GM23338 (cell line): ENCODE results near the gene TNPO1.

Experiments
- CREB1 ChIP-seq: fragments of 250-450 bp; sonication (Bioruptor Pico); IDR thresholded peaks from 2 replicates; pipeline ENCODE4 v1.5.0; 2020; ENCODE audit warnings: low read depth, mild to moderate bottlenecking, moderate library complexity
- EZH2 ChIP-seq: fragments of 200-600 bp; sonication (generic); IDR thresholded peaks from one replicate; pipeline ENCODE4 v1.8.0; 2017; ENCODE audit warnings: antibody characterized with exemption, mild to moderate bottlenecking, low read depth; ENCODE audit not compliant: unreplicated experiment
- EZH2phosphoT487 ChIP-seq: fragments of 200-600 bp; sonication (generic); IDR thresholded peaks from one replicate; pipeline ENCODE4 v1.8.1; 2018; ENCODE audit warnings: antibody characterized with exemption; ENCODE audit not compliant: unreplicated experiment
- JUNB ChIP-seq: IDR thresholded peaks from one replicate; pipeline ENCODE4 v1.6.1; 2016; ENCODE audit warnings: antibody characterized with exemption; ENCODE audit not compliant: unreplicated experiment
- NANOG ChIP-seq: IDR thresholded peaks from 2 replicates; pipeline ENCODE4 v1.6.1; 2016; ENCODE audit warnings: antibody characterized with exemption, borderline replicate concordance
- POLR2AphosphoS5 ChIP-seq: IDR thresholded peaks from 2 replicates; pipeline ENCODE4 v1.6.1; 2016; ENCODE audit warnings: antibody characterized with exemption, low read depth
- ZNF114 ChIP-seq: fragments of 250-450 bp; sonication (Bioruptor Pico); IDR thresholded peaks from 2 replicates; pipeline ENCODE4 v1.5.0; 2020; ENCODE audit warnings: mild to moderate bottlenecking, moderate library complexity
- TF ChIP-seq, protein P1 (sequence below), 2 experiments: fragments of 200-600 bp in 1 of 2; sonication (generic) in 1 of 2; conservative IDR thresholded peaks; 2 replicates each; pipeline versions ENCODE4 v1.5.1 to v1.6.1; 2016 to 2017; ENCODE audit warnings: antibody characterized with exemption in 2 of 2, low read depth in 2 of 2, mild to moderate bottlenecking in 2 of 2, moderate library complexity in 1 of 2
- TF ChIP-seq, protein P2 (sequence below): IDR thresholded peaks from one replicate; pipeline ENCODE4 v1.6.1; 2018; ENCODE audit warnings: antibody characterized with exemption; ENCODE audit not compliant: unreplicated experiment
- TF ChIP-seq, protein P3 (sequence below): fragments of 250-450 bp; sonication (Bioruptor Pico); IDR thresholded peaks from 2 replicates; pipeline ENCODE4 v1.5.0; 2020; ENCODE audit warnings: mild to moderate bottlenecking, moderate library complexity
- TF ChIP-seq, protein P4 (sequence below): IDR thresholded peaks from 2 replicates; pipeline ENCODE4 v1.6.1; 2016; ENCODE audit warnings: antibody characterized with exemption

DNA sequence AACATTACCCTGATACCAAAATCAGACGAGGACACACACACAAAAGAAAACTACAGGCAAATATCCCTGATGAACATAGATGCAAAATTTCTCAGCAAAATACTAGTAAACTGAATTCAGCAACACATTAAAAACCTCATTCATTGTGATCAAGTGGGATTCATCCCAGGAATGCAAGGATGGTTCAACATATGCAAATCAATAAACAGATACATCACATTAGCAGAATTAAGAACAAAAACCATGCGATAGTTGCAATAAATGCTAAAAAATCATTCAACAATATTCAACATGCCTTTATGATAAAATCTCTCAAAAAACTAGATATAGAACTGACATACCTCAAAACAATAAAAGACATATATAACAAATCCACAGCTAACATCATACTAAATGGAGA is 36.9 kb upstream of the TNPO1 start:
- TF ChIP-seq, protein P1, sequence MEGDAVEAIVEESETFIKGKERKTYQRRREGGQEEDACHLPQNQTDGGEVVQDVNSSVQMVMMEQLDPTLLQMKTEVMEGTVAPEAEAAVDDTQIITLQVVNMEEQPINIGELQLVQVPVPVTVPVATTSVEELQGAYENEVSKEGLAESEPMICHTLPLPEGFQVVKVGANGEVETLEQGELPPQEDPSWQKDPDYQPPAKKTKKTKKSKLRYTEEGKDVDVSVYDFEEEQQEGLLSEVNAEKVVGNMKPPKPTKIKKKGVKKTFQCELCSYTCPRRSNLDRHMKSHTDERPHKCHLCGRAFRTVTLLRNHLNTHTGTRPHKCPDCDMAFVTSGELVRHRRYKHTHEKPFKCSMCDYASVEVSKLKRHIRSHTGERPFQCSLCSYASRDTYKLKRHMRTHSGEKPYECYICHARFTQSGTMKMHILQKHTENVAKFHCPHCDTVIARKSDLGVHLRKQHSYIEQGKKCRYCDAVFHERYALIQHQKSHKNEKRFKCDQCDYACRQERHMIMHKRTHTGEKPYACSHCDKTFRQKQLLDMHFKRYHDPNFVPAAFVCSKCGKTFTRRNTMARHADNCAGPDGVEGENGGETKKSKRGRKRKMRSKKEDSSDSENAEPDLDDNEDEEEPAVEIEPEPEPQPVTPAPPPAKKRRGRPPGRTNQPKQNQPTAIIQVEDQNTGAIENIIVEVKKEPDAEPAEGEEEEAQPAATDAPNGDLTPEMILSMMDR (conservative IDR thresholded peaks at IDR 0.05; ENCODE audit: low read depth in 2 of 2) = no peak
- TF ChIP-seq EZH2 (no peak), EZH2phosphoT487 (no peak), NANOG (no peak), POLR2AphosphoS5 (no peak), JUNB (no peak), CREB1 (CRISPR knock-in tag) (no peak), ZNF114 (CRISPR knock-in tag) (no peak)
- TF ChIP-seq, protein P2, sequence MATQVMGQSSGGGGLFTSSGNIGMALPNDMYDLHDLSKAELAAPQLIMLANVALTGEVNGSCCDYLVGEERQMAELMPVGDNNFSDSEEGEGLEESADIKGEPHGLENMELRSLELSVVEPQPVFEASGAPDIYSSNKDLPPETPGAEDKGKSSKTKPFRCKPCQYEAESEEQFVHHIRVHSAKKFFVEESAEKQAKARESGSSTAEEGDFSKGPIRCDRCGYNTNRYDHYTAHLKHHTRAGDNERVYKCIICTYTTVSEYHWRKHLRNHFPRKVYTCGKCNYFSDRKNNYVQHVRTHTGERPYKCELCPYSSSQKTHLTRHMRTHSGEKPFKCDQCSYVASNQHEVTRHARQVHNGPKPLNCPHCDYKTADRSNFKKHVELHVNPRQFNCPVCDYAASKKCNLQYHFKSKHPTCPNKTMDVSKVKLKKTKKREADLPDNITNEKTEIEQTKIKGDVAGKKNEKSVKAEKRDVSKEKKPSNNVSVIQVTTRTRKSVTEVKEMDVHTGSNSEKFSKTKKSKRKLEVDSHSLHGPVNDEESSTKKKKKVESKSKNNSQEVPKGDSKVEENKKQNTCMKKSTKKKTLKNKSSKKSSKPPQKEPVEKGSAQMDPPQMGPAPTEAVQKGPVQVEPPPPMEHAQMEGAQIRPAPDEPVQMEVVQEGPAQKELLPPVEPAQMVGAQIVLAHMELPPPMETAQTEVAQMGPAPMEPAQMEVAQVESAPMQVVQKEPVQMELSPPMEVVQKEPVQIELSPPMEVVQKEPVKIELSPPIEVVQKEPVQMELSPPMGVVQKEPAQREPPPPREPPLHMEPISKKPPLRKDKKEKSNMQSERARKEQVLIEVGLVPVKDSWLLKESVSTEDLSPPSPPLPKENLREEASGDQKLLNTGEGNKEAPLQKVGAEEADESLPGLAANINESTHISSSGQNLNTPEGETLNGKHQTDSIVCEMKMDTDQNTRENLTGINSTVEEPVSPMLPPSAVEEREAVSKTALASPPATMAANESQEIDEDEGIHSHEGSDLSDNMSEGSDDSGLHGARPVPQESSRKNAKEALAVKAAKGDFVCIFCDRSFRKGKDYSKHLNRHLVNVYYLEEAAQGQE = no peak
- TF ChIP-seq, protein P3, sequence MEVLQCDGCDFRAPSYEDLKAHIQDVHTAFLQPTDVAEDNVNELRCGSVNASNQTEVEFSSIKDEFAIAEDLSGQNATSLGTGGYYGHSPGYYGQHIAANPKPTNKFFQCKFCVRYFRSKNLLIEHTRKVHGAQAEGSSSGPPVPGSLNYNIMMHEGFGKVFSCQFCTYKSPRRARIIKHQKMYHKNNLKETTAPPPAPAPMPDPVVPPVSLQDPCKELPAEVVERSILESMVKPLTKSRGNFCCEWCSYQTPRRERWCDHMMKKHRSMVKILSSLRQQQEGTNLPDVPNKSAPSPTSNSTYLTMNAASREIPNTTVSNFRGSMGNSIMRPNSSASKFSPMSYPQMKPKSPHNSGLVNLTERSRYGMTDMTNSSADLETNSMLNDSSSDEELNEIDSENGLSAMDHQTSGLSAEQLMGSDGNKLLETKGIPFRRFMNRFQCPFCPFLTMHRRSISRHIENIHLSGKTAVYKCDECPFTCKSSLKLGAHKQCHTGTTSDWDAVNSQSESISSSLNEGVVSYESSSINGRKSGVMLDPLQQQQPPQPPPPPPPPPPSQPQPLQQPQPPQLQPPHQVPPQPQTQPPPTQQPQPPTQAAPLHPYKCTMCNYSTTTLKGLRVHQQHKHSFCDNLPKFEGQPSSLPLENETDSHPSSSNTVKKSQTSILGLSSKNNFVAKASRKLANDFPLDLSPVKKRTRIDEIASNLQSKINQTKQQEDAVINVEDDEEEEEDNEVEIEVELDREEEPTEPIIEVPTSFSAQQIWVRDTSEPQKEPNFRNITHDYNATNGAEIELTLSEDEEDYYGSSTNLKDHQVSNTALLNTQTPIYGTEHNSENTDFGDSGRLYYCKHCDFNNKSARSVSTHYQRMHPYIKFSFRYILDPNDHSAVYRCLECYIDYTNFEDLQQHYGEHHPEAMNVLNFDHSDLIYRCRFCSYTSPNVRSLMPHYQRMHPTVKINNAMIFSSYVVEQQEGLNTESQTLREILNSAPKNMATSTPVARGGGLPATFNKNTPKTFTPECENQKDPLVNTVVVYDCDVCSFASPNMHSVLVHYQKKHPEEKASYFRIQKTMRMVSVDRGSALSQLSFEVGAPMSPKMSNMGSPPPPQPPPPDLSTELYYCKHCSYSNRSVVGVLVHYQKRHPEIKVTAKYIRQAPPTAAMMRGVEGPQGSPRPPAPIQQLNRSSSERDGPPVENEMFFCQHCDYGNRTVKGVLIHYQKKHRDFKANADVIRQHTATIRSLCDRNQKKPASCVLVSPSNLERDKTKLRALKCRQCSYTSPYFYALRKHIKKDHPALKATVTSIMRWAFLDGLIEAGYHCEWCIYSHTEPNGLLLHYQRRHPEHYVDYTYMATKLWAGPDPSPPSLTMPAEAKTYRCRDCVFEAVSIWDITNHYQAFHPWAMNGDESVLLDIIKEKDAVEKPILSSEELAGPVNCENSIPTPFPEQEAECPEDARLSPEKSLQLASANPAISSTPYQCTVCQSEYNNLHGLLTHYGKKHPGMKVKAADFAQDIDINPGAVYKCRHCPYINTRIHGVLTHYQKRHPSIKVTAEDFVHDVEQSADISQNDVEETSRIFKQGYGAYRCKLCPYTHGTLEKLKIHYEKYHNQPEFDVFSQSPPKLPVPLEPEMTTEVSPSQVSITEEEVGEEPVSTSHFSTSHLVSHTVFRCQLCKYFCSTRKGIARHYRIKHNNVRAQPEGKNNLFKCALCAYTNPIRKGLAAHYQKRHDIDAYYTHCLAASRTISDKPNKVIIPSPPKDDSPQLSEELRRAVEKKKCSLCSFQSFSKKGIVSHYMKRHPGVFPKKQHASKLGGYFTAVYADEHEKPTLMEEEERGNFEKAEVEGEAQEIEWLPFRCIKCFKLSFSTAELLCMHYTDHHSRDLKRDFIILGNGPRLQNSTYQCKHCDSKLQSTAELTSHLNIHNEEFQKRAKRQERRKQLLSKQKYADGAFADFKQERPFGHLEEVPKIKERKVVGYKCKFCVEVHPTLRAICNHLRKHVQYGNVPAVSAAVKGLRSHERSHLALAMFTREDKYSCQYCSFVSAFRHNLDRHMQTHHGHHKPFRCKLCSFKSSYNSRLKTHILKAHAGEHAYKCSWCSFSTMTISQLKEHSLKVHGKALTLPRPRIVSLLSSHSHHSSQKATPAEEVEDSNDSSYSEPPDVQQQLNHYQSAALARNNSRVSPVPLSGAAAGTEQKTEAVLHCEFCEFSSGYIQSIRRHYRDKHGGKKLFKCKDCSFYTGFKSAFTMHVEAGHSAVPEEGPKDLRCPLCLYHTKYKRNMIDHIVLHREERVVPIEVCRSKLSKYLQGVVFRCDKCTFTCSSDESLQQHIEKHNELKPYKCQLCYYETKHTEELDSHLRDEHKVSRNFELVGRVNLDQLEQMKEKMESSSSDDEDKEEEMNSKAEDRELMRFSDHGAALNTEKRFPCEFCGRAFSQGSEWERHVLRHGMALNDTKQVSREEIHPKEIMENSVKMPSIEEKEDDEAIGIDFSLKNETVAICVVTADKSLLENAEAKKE (CRISPR knock-in tag) = no peak
- TF ChIP-seq, protein P4, sequence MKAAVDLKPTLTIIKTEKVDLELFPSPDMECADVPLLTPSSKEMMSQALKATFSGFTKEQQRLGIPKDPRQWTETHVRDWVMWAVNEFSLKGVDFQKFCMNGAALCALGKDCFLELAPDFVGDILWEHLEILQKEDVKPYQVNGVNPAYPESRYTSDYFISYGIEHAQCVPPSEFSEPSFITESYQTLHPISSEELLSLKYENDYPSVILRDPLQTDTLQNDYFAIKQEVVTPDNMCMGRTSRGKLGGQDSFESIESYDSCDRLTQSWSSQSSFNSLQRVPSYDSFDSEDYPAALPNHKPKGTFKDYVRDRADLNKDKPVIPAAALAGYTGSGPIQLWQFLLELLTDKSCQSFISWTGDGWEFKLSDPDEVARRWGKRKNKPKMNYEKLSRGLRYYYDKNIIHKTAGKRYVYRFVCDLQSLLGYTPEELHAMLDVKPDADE = no peak
